ENCODE results near the gene HHATL. TPM values are rescaled to one million over a fixed set of nuclear protein-coding genes. Genes with fewer than 3 reads are reported as not detected.

HHATL gene
- not detected for polyA plus RNA-seq (2013, experiment 1 of 2)
- not detected for polyA plus RNA-seq (2013, experiment 2 of 2)

- no peak within 1 kb of the TSS for H3K27ac ChIP-seq (ENCODE audit: low read depth, low read length)
- H3K9me3 ChIP-seq (ENCODE audit: insufficient read depth, low read depth, low read length) = no peaks in the 10 kb centered on the region
- WGBS = 78% methylated on average over 21 of the region's 21 CpGs
- no peaks in the 10 kb centered on the region for H3K27me3 ChIP-seq (ENCODE audit: insufficient read depth, low read length)
- H3K36me3 ChIP-seq (ENCODE audit: insufficient read depth, low read length) = no peaks in the 10 kb centered on the region
- H3K9ac ChIP-seq (ENCODE audit: low read depth, low read length) = no peak within 1 kb of the TSS
- H3K4me3 ChIP-seq (ENCODE audit: low read length) = no peak within 1 kb of the TSS
- no peaks in the 10 kb centered on the region; the same call in 1 of the 2 replicates for H3K4me1 ChIP-seq (ENCODE audit: insufficient read depth, low read length)
These were observed at the start of gene HHATL for GRCh38 chr3:42702066-42702951. TSS of gene HHATL (minus strand) at chr3:42702798. CDS start at chr3:42700826, 1,972 bp downstream.

GRCh38 chr3:42751609-42752008 is 49.0 kb upstream of the HHATL start:
- WGBS = 92% methylated on average over 9 of the region's 9 CpGs
- Histone ChIP-seq H3K36me3 (ENCODE audit: insufficient read depth, low read length) (no peaks in the 10 kb centered on the region), H3K27ac (ENCODE audit: low read depth, low read length) (no peak overlapping the region), H3K4me1 (ENCODE audit: insufficient read depth, low read length) (peaks cover 2% of the 10 kb centered on the region), H3K9me3 (ENCODE audit: insufficient read depth, low read depth, low read length) (no peaks in the 10 kb centered on the region), H3K9ac (ENCODE audit: low read depth, low read length) (no peak overlapping the region), H3K27me3 (ENCODE audit: insufficient read depth, low read length) (no peaks in the 10 kb centered on the region), H3K4me3 (ENCODE audit: low read length) (no peak overlapping the region)

- WGBS = 92% methylated on average over 7 of the region's 7 CpGs
- Histone ChIP-seq H3K27ac (ENCODE audit: low read depth, low read length) (no peak overlapping the region), H3K9ac (ENCODE audit: low read depth, low read length) (no peak overlapping the region), H3K9me3 (ENCODE audit: insufficient read depth, low read depth, low read length) (no peaks in the 10 kb centered on the region), H3K36me3 (ENCODE audit: insufficient read depth, low read length) (no peaks in the 10 kb centered on the region), H3K4me1 (ENCODE audit: insufficient read depth, low read length) (peaks cover 10% of the 10 kb centered on the region), H3K4me3 (ENCODE audit: low read length) (no peak overlapping the region), H3K27me3 (ENCODE audit: insufficient read depth, low read length) (no peaks in the 10 kb centered on the region)
These were observed 48.2 kb upstream of the HHATL start for GRCh38 chr3:42750834-42751233.

GRCh38 chr3:42749753-42750231 is 47.2 kb upstream of the HHATL start:
- 56% methylated on average over 10 of the region's 10 CpGs for WGBS
- Histone ChIP-seq H3K4me1 (ENCODE audit: insufficient read depth, low read length) (peaks cover 14% of the 10 kb centered on the region), H3K36me3 (ENCODE audit: insufficient read depth, low read length) (no peaks in the 10 kb centered on the region), H3K4me3 (ENCODE audit: low read length) (no peak overlapping the region), H3K9me3 (ENCODE audit: insufficient read depth, low read depth, low read length) (no peaks in the 10 kb centered on the region), H3K27ac (ENCODE audit: low read depth, low read length) (no peak overlapping the region), H3K27me3 (ENCODE audit: insufficient read depth, low read length) (no peaks in the 10 kb centered on the region), H3K9ac (ENCODE audit: low read depth, low read length) (no peak overlapping the region)

GRCh38 chr3:42749025-42749752 is 46.6 kb upstream of the HHATL start:
- no peaks in the 10 kb centered on the region for H3K36me3 ChIP-seq (ENCODE audit: insufficient read depth, low read length)

GRCh38 chr3:42747581-42747980 is 45.0 kb upstream of the HHATL start:
- Histone ChIP-seq H3K4me3 (ENCODE audit: low read length) (no peak overlapping the region), H3K9me3 (ENCODE audit: insufficient read depth, low read depth, low read length) (no peaks in the 10 kb centered on the region), H3K27me3 (ENCODE audit: insufficient read depth, low read length) (no peaks in the 10 kb centered on the region), H3K4me1 (ENCODE audit: insufficient read depth, low read length) (peaks cover 14% of the 10 kb centered on the region), H3K36me3 (ENCODE audit: insufficient read depth, low read length) (no peaks in the 10 kb centered on the region), H3K9ac (ENCODE audit: low read depth, low read length) (no peak overlapping the region), H3K27ac (ENCODE audit: low read depth, low read length) (no peak overlapping the region)
- 89% methylated on average over 6 of the region's 6 CpGs for whole genome bisulfite sequencing

More at GRCh38 chr3:42749025-42749752, 46.6 kb upstream of the HHATL start:
- WGBS = 88% methylated on average over 10 of the region's 10 CpGs
- Histone ChIP-seq H3K4me3 (ENCODE audit: low read length) (no peak overlapping the region), H3K9me3 (ENCODE audit: insufficient read depth, low read depth, low read length) (no peaks in the 10 kb centered on the region), H3K27me3 (ENCODE audit: insufficient read depth, low read length) (no peaks in the 10 kb centered on the region), H3K9ac (ENCODE audit: low read depth, low read length) (no peak overlapping the region), H3K27ac (ENCODE audit: low read depth, low read length) (no peak overlapping the region), H3K4me1 (ENCODE audit: insufficient read depth, low read length) (peaks cover 14% of the 10 kb centered on the region)

DNA sequence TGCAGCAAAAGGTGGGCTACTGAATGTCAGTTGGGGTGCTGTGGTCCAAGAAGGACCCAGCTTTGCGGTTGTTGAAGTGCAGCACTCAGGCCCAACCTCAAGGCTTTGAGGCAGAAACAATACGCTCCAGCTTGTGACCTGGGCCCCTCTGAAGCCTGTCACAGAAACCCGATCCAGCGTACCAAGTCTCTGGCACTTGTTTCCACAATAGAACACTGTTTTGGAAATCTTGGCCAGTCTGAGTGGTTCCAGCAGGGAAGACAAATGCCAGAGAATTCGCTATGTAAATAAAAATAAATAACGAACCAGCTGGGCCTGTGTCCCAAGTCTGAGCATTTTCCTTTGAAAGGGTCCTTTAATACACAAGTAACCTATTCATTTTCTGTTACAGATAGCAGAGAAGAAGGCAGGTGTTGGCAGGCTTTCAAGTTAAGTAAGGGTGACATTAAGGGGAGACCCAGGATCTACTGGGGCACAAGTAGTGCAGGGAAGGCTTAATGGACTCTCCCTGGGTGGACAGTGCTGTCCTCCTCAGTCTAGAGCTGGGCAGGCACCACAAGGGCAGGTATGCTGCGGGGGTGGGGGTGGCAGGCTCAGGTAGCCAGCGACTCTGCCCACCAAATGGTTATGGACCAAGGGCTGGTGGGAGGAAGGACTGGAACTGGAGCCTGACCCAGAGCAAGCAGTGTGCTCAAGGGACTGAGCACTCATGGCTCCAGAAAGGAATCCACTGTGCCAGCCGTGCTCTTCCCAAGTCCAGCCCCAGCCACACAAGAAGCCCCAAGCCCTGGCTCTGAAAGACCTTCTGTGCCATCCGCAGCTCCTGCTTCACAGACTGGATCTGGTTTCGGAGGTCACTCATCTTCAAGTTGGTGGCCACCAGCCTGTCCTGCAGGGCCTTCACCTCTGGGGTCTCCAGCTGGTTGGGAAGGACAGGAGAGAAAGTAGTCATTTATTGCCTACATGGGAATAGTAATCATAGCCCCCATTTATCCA is 44.2 kb upstream of the HHATL start:
- Histone ChIP-seq H3K4me1 (ENCODE audit: insufficient read depth, low read length) (peaks cover 14% of the 10 kb centered on the region), H3K9me3 (ENCODE audit: insufficient read depth, low read depth, low read length) (no peaks in the 10 kb centered on the region), H3K4me3 (ENCODE audit: low read length) (no peak overlapping the region), H3K9ac (ENCODE audit: low read depth, low read length) (no peak overlapping the region), H3K27me3 (ENCODE audit: insufficient read depth, low read length) (no peaks in the 10 kb centered on the region), H3K36me3 (ENCODE audit: insufficient read depth, low read length) (no peaks in the 10 kb centered on the region), H3K27ac (ENCODE audit: low read depth, low read length) (no peak overlapping the region)
- 89% methylated on average over 11 of the region's 11 CpGs for WGBS

DNA sequence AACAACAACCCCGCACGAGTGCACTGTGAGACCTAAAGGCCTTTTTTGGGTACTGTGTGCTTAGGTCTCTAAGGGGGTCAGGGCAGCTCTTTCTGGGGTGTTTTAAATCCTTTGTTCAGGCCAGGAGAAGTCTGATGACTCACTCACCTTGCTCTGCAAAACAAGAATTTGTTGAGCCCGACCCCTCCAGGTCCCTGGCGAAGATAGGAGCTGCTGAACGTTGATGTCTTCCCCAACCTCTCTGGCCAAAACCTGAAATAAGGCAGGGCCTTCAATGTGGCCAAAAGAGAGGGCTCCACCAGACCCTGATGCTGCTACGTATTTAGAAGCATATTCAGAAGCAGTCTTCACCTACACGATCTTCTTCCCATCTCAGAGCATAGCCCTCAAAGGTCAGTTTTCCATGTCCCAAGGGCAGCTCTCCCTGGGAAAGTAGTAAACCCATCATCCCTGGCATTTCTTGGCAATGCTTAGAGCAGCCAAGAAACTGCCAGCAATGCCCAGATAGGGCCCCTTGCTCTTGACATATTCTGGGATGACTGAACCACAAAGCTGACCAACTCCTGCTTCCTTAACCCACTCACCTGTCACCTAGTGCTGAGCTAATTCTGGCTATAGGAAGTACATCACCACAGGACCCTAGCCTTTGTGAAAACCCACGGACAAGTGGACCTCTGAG is 43.3 kb upstream of the HHATL start:
- H3K36me3 ChIP-seq (ENCODE audit: insufficient read depth, low read length) = no peaks in the 10 kb centered on the region
- 60% methylated on average over 8 of the region's 8 CpGs for WGBS
- no peak overlapping the region for H3K4me3 ChIP-seq (ENCODE audit: low read length)
- peaks cover 14% of the 10 kb centered on the region for H3K4me1 ChIP-seq (ENCODE audit: insufficient read depth, low read length)
- no peak overlapping the region for H3K9ac ChIP-seq (ENCODE audit: low read depth, low read length)
- H3K27me3 ChIP-seq (ENCODE audit: insufficient read depth, low read length) = no peaks in the 10 kb centered on the region
- no peak overlapping the region for H3K27ac ChIP-seq (ENCODE audit: low read depth, low read length)
- H3K9me3 ChIP-seq (ENCODE audit: insufficient read depth, low read depth, low read length) = no peaks in the 10 kb centered on the region

DNA sequence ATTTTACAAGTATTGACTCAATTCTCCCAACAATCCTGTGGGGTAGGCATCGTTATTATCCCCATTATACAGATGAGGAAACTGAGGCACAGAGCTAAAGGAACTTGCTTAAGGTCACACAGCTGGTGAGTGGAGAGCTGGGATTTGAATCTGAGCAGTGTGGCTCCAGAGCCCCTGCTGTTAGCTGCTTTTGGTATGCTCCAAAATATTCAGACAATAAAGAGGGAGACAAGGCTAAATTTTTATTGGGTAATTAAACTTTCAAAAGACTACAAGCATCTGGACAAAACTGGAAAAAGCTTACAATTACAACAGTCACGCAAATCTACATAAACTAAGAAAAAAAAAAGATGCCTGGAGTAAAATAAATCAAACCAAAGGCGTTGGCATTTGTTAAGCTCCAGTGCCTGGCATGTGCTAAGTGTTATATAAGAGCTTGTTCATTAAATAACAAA is 42.7 kb upstream of the HHATL start:
- no peaks in the 10 kb centered on the region for H3K9me3 ChIP-seq (ENCODE audit: insufficient read depth, low read depth, low read length)
- no peak overlapping the region for H3K9ac ChIP-seq (ENCODE audit: low read depth, low read length)
- 86% methylated on average over 1 of the region's 3 CpGs for WGBS
- H3K4me1 ChIP-seq (ENCODE audit: insufficient read depth, low read length) = peaks cover 14% of the 10 kb centered on the region
- no peak overlapping the region for H3K27ac ChIP-seq (ENCODE audit: low read depth, low read length)
- H3K36me3 ChIP-seq (ENCODE audit: insufficient read depth, low read length) = no peaks in the 10 kb centered on the region
- no peak overlapping the region for H3K4me3 ChIP-seq (ENCODE audit: low read length)
- no peaks in the 10 kb centered on the region for H3K27me3 ChIP-seq (ENCODE audit: insufficient read depth, low read length)

Data from HUES64 (cell line).